Neural progenitor cell (in vitro differentiated cells): ENCODE data around the gene MGRN1. TPM values are rescaled to one million over a fixed set of nuclear protein-coding genes. Genes with fewer than 3 reads are reported as not detected.

Experiments used
- DNase-seq: peaks from one replicate; pipeline ENCODE4 v3.0.0-alpha.2; 2016; ENCODE audit warnings: low spot score
- H2AFZ ChIP-seq: fragments of 200-600 bp; sonication (generic); replicated peaks from 2 replicates; pipeline ENCODE4 v1.6.1; 2016; ENCODE audit warnings: antibody characterized with exemption
- H3F3A ChIP-seq: fragments of 200-600 bp; sonication (generic); 2 replicates; pipeline ENCODE4 v1.6.1; 2016; ENCODE audit warnings: antibody characterized with exemption, low read depth
- H3K27ac ChIP-seq: fragments of 200-600 bp; sonication (generic); 2 replicates; pipeline ENCODE4 v1.5.1; 2016; ENCODE audit warnings: mild to moderate bottlenecking
- H3K27me3 ChIP-seq: fragments of 200-600 bp; sonication (generic); 2 replicates; pipeline ENCODE4 v1.6.1; 2016; ENCODE audit warnings: mild to moderate bottlenecking, moderate library complexity
- H3K36me3 ChIP-seq: fragments of 200-600 bp; sonication (generic); 2 replicates; pipeline ENCODE4 v1.5.1; 2016
- H3K4me1 ChIP-seq: fragments of 200-600 bp; sonication (generic); 2 replicates; pipeline ENCODE4 v1.6.1; 2016; ENCODE audit warnings: mixed run types
- H3K4me2 ChIP-seq: fragments of 200-600 bp; sonication (generic); 2 replicates; pipeline ENCODE4 v1.6.1; 2016
- H3K4me3 ChIP-seq: fragments of 200-600 bp; sonication (generic); 2 replicates; pipeline ENCODE4 v1.5.1; 2016
- H3K79me2 ChIP-seq: fragments of 200-600 bp; sonication (generic); 2 replicates; pipeline ENCODE4 v1.6.1; 2016; ENCODE audit warnings: low read depth
- H3K9ac ChIP-seq: fragments of 200-600 bp; sonication (generic); 2 replicates; pipeline ENCODE4 v1.6.1; 2016
- H3K9me3 ChIP-seq: fragments of 200-600 bp; sonication (generic); 2 replicates; pipeline ENCODE4 v1.5.1; 2016; ENCODE audit warnings: low read depth
- H4K20me1 ChIP-seq: fragments of 200-600 bp; sonication (generic); 2 replicates; pipeline ENCODE4 v1.6.1; 2016; ENCODE audit warnings: low read depth
- H3K27ac Mint-ChIP-seq: 3 replicates; pipeline ENCODE4 v1.8.0; 2021; ENCODE audit warnings: mixed read lengths
- H3K27me3 Mint-ChIP-seq: 2 replicates; pipeline ENCODE4 v1.8.0; 2022; ENCODE audit warnings: low read depth, mild to moderate bottlenecking, inconsistent platforms, moderate library complexity, mixed read lengths; ENCODE audit not compliant: insufficient read depth
- H3K36me3 Mint-ChIP-seq: 3 replicates; pipeline ENCODE4 v1.8.0; 2021; ENCODE audit warnings: mixed read lengths
- H3K4me1 Mint-ChIP-seq: 3 replicates; pipeline ENCODE4 v1.8.0; 2021; ENCODE audit warnings: mixed read lengths
- H3K4me3 Mint-ChIP-seq: 3 replicates; pipeline ENCODE4 v1.8.0; 2021; ENCODE audit warnings: mild to moderate bottlenecking, moderate library complexity, mixed read lengths
- H3K9me3 Mint-ChIP-seq: 3 replicates; pipeline ENCODE4 v1.8.0; 2020; ENCODE audit warnings: mixed read lengths
- EZH2 ChIP-seq: fragments of 200-600 bp; sonication (generic); IDR thresholded peaks from 2 replicates; pipeline ENCODE4 v1.6.1; 2017; ENCODE audit warnings: antibody characterized with exemption, mild to moderate bottlenecking, moderate library complexity
- EZH2phosphoT487 ChIP-seq: fragments of 200-600 bp; sonication (generic); IDR thresholded peaks from 2 replicates; pipeline ENCODE4 v1.6.1; 2017; ENCODE audit warnings: antibody characterized with exemption
- total RNA-seq: library from RNA; depleted of rRNA; stranded (reverse); fragments of >200 nt; gene quantifications from 2 replicates; pipeline ENCODE4 v1.2.3, GENCODE V29; 2015; ENCODE audit warnings: low replicate concordance
- TF ChIP-seq, protein P1 (sequence below): fragments of 200-600 bp; sonication (generic); IDR thresholded peaks from 2 replicates; pipeline ENCODE4 v1.5.1; 2017; ENCODE audit warnings: antibody characterized with exemption, mild to moderate bottlenecking

The MGRN1 gene
- total RNA-seq, 1 donor from 2014 or later = 17.5 TPM

DNA sequence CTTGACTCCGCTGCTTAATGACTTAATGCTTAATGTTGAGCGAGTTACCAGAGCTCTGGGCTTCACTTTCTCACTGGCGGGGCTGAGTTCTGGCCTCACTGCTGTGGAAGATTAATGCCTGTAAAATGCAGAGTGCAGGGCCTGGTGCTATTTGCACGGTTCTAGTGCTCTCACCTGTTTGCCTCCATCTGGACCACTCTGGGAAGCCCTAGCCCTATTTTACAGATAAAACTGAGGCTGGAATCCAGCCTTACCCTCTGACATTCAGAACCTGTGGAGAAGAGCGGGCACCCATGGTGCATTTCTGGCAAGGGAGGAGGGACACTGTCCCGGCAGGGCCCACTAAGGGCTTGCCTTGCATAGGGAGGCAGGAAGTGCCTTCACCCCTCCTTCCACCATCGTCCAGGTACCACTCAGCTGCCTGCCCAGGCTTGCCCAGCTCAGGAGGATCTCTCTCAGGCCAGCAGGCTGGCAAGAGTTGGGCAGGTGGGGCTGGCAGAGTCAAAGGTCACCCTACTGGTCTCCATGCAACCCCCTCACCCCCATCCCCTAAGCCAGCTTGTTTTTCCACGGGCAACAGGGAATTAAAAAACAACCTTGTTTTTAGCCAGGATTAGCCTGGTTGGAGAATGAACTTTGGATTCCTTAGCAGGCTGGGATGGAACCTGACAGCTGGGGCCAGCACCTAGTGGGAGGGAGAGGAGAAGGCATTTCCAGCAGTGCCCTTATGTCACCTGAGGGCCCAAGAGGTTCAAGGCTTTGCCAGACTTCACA, 5.8 kb upstream of the MGRN1 start:
- H3K4me1 Mint-ChIP-seq = peaks cover 13% of the 10 kb centered on the region
- Histone ChIP-seq H2AFZ (no peak overlapping the region), H3K27ac (no peak overlapping the region), H3K9ac (no peak overlapping the region), H3K4me1 (peaks cover 9% of the 10 kb centered on the region), H3K4me3 (no peak overlapping the region), H3K27me3 (no peaks in the 10 kb centered on the region), H4K20me1 (peaks cover 1% of the 10 kb centered on the region), H3K36me3 (no peaks in the 10 kb centered on the region), H3K9me3 (no peaks in the 10 kb centered on the region), H3F3A (peaks cover 33% of the 10 kb centered on the region), H3K4me2 (no peak overlapping the region), H3K79me2 (peaks cover 4% of the 10 kb centered on the region)
- peaks cover 4% of the 10 kb centered on the region for H3K27me3 Mint-ChIP-seq
- no peak for TF ChIP-seq EZH2
- TF ChIP-seq, protein P1, sequence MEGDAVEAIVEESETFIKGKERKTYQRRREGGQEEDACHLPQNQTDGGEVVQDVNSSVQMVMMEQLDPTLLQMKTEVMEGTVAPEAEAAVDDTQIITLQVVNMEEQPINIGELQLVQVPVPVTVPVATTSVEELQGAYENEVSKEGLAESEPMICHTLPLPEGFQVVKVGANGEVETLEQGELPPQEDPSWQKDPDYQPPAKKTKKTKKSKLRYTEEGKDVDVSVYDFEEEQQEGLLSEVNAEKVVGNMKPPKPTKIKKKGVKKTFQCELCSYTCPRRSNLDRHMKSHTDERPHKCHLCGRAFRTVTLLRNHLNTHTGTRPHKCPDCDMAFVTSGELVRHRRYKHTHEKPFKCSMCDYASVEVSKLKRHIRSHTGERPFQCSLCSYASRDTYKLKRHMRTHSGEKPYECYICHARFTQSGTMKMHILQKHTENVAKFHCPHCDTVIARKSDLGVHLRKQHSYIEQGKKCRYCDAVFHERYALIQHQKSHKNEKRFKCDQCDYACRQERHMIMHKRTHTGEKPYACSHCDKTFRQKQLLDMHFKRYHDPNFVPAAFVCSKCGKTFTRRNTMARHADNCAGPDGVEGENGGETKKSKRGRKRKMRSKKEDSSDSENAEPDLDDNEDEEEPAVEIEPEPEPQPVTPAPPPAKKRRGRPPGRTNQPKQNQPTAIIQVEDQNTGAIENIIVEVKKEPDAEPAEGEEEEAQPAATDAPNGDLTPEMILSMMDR = no peak
- TF ChIP-seq EZH2phosphoT487 = no peak
- H3K36me3 Mint-ChIP-seq = no peaks in the 10 kb centered on the region
- H3K4me3 Mint-ChIP-seq = no peak overlapping the region
- no peak overlapping the region for H3K27ac Mint-ChIP-seq
- no peaks in the 10 kb centered on the region for H3K9me3 Mint-ChIP-seq
- DNase-seq = no peak

DNA sequence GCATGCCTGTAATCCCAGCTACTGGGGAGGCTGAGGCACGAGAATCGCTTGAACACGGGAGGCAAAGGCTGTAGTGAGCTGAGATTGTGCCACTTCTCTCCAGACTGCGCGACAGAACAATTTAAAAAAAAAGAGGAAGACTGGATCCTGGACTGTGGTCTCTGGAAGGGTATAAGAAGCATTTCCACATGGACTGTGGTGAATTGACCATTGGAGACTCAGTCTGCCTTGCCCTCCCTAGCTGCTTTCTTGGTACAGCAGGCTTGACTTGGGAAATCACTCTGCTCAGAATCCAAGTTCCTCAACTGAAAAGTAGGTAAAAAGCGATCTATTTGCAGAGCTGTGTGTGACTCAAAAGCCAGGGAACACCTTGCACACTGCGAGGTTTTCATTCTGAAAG, 1.0 kb upstream of the MGRN1 start:
- H3K27me3 ChIP-seq = no peaks in the 10 kb centered on the region
- no peak for TF ChIP-seq EZH2
- TF ChIP-seq EZH2phosphoT487 = no peak
- TF ChIP-seq, protein P1 = no peak
- Mint-ChIP-seq H3K27me3 (no peaks in the 10 kb centered on the region), H3K4me1 (peaks cover 22% of the 10 kb centered on the region), H3K27ac (peak overlapping the region; percentile 100), H3K36me3 (peaks cover 13% of the 10 kb centered on the region), H3K9me3 (no peaks in the 10 kb centered on the region), H3K4me3 (peak overlapping the region; percentile 99)
- no peak overlapping the region for H3K4me3 ChIP-seq
- peaks cover 38% of the 10 kb centered on the region for H3K79me2 ChIP-seq
- H4K20me1 ChIP-seq = peaks cover 26% of the 10 kb centered on the region
- peaks cover 14% of the 10 kb centered on the region for H3F3A ChIP-seq
- H3K36me3 ChIP-seq = no peaks in the 10 kb centered on the region
- H3K4me1 ChIP-seq = peaks cover 7% of the 10 kb centered on the region
- no peak overlapping the region for H3K4me2 ChIP-seq
- no peak overlapping the region for H3K9ac ChIP-seq
- H3K27ac ChIP-seq = no peak overlapping the region
- no peak overlapping the region for H2AFZ ChIP-seq
- H3K9me3 ChIP-seq = no peaks in the 10 kb centered on the region
- DNase-seq = no peak

DNA sequence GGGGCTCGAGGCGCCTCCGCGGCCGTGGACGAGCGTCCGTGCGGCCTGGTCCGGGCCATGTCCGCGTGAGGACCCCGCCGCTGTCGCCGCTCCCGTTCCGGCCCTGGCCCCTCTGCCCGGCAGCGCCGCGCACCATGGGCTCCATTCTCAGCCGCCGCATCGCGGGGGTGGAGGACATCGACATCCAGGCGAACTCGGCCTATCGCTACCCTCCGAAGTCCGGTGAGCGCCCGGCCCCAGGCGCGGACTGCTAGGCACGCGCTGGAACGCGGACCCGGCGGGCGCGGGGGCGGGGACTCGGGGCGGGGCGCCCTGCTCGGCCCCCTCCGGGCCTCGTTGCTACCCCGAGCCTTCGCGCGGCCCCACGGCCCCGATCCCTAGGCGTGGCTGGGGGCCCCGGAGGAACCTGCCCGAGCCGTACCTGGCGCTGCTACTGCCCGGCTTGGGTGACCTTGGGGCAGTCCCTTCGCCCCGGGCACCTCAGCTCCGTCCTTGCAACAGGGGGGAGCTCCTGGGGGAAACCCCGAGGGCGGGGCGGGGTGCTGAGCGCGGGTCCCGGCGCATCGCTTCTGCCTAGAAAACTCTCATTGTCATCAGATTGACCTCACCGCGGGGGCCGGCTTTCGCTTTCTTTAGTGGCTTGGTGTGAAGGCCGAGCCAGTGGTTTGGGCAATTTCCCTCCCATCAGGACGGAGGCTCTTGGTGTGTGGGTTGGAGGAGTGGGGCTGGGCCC, 367 bp downstream of the MGRN1 start:
- Histone ChIP-seq H3K9ac (peak overlapping the region; percentile 46), H3K4me3 (peak overlapping the region; percentile 91), H3K4me2 (peak overlapping the region; percentile 86), H2AFZ (peak overlapping the region; percentile 75), H4K20me1 (peaks cover 29% of the 10 kb centered on the region), H3K36me3 (no peaks in the 10 kb centered on the region), H3F3A (peaks cover 14% of the 10 kb centered on the region), H3K4me1 (peaks cover 7% of the 10 kb centered on the region), H3K27me3 (no peaks in the 10 kb centered on the region), H3K79me2 (peaks cover 50% of the 10 kb centered on the region), H3K27ac (peak overlapping the region; percentile 43), H3K9me3 (no peaks in the 10 kb centered on the region)
- DNase-seq = peak; percentile 94
- H3K36me3 Mint-ChIP-seq = peaks cover 18% of the 10 kb centered on the region
- TF ChIP-seq EZH2phosphoT487 (no peak), EZH2 (no peak)
- TF ChIP-seq, protein P1 = no peak
- H3K9me3 Mint-ChIP-seq = peaks cover 5% of the 10 kb centered on the region
- H3K4me3 Mint-ChIP-seq = peak overlapping the region; percentile 99
- peaks cover 4% of the 10 kb centered on the region for H3K27me3 Mint-ChIP-seq
- H3K27ac Mint-ChIP-seq = peak overlapping the region; percentile 99
- peaks cover 22% of the 10 kb centered on the region for H3K4me1 Mint-ChIP-seq
